ENCODE results near the gene GJA8. TPM values are rescaled to one million over a fixed set of nuclear protein-coding genes. Genes with fewer than 3 reads are reported as not detected.
A peak's percentile ranks its signal among the peaks of the same experiment; 100 is the strongest.
"Not testable (repeated sequence)": the region's sequence is repeated elsewhere in the genome, so short reads cannot be mapped to it uniquely, and the experiment has no call there.

The GJA8 gene
- total RNA-seq, result not detected

DNA sequence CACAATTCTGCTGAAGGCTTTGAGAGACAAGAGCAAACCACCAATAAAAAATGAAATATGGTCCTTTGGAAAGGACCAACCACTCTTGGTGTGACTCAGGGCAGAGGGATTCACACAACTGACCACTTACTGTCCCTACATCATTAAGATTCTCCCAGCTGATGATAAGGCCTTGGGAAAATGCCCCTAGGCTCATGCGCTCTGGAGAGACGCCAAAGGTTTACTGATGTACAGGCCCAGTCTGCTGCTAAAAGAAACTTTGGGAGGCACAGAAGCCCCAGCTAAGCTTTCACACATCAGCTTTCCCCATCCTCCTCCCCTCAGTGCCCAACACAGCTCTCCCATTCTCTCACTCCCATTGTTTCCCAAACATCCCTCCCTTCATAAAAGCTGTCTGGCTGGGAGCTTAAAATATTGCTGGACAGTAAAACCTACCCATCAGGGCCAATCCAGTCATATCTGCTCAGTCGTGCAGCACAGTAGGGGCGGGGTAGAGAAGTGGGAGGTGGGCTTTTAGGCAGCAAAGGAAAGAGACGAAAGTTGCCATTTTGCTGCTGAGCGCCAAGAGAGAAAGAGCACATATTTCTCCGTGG lies at the start of gene GJA8:
Gene GJA8, plus strand, starts transcription at position 543 of the 593 bp plus-strand sequence. CDS start 5,161 bp downstream, outside the sequence.
- Mint-ChIP-seq H3K9me3 (no peaks in the 10 kb centered on the region), H3K27me3 (peaks cover 3% of the 10 kb centered on the region), H3K4me3 (no peak within 1 kb of the TSS), H3K27ac (no peak within 1 kb of the TSS), H3K4me1 (no peaks in the 10 kb centered on the region), H3K36me3 (ENCODE audit: low read depth) (no peaks in the 10 kb centered on the region)
- no peak for ATAC-seq (replicated peaks)

- H3K27ac Mint-ChIP-seq, result no peak overlapping the region
- ATAC-seq (replicated peaks), result no peak
- no peaks in the 10 kb centered on the region for H3K9me3 Mint-ChIP-seq
- no peaks in the 10 kb centered on the region for H3K4me1 Mint-ChIP-seq
- no peak overlapping the region for H3K4me3 Mint-ChIP-seq
- peaks cover 20% of the 10 kb centered on the region for H3K27me3 Mint-ChIP-seq
- H3K36me3 Mint-ChIP-seq (ENCODE audit: low read depth), result no peaks in the 10 kb centered on the region
These were observed 49.2 kb upstream of the GJA8 start for GRCh38 chr1:147853391-147853790.

- not testable (repeated sequence) for H3K4me1 Mint-ChIP-seq; H3K27ac Mint-ChIP-seq; H3K9me3 Mint-ChIP-seq; H3K36me3 Mint-ChIP-seq (ENCODE audit: low read depth); H3K4me3 Mint-ChIP-seq; ATAC-seq (replicated peaks)
- peaks cover 20% of the 10 kb centered on the region for H3K27me3 Mint-ChIP-seq
These were observed 47.6 kb upstream of the GJA8 start for GRCh38 chr1:147854989-147855388.

DNA sequence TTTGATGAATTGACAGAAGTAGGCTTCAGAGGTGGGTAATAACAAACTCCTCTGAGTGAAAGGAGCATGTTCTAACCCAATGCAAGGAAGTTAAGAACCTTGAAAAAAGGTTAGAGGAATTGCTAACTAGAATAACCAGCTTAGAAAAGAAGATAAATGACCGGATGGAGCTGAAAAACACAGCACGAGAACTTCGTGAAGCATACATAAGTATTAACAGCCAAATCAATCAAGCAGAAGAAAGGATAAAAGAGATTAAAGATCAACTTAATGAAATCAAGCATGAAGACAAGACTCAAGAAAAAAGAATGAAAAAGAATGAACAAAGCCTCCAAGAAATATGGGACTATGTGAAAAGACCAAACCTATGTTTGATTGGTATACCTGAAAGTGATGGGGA lies 46.6 kb upstream of the GJA8 start:
- not testable (repeated sequence) for H3K4me3 Mint-ChIP-seq; H3K9me3 Mint-ChIP-seq; H3K27ac Mint-ChIP-seq; H3K4me1 Mint-ChIP-seq; ATAC-seq (replicated peaks); H3K36me3 Mint-ChIP-seq (ENCODE audit: low read depth)
- H3K27me3 Mint-ChIP-seq, result peaks cover 16% of the 10 kb centered on the region

DNA sequence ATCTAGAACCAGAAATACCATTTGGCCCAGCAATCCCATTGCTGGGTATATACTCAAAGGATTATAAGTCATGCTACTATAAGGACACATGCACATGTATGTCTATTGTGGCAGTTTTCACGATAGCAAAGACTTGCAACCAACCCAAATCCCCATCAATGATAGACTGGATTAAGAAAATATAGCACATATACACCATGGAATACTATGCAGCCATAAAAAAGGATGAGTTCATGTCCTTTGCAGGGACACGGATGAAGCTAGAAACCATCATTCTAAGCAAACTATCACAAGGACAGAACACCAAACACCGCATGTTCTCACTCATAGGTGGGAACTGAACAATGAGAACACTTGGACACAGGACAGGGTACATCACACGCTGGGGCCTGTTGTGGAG lies 35.4 kb upstream of the GJA8 start:
- not testable (repeated sequence) for H3K9me3 Mint-ChIP-seq; H3K27ac Mint-ChIP-seq; H3K27me3 Mint-ChIP-seq; H3K4me1 Mint-ChIP-seq; H3K36me3 Mint-ChIP-seq (ENCODE audit: low read depth); ATAC-seq (replicated peaks); H3K4me3 Mint-ChIP-seq

DNA sequence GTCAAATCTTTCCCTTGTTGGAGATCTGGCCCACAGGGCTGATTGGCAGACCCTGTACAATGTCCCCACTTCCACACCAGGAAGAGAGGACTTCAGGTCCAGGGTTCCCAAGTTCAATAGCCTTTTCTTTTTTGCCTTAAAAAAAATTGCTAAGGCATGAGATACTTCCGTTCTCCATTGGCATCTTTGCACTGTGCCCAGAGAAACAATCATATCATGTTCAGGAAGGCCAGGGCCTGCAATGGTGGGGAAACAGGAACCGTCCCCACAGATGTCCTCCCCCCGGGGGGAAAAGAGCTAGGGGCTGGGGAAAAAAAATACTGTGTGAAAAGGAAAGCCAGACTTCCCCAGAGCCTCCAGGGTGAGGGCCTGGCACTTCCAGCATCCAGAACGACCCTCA lies 24.6 kb upstream of the GJA8 start:
- no peak overlapping the region for H3K27ac Mint-ChIP-seq
- H3K36me3 Mint-ChIP-seq (ENCODE audit: low read depth), result no peaks in the 10 kb centered on the region
- H3K4me1 Mint-ChIP-seq, result no peaks in the 10 kb centered on the region
- no peaks in the 10 kb centered on the region for H3K9me3 Mint-ChIP-seq
- H3K4me3 Mint-ChIP-seq, result no peak overlapping the region
- H3K27me3 Mint-ChIP-seq, result peaks cover 13% of the 10 kb centered on the region
- no peak for ATAC-seq (replicated peaks)

- no peaks in the 10 kb centered on the region for H3K9me3 Mint-ChIP-seq
These were observed 22.7 kb upstream of the GJA8 start for GRCh38 chr1:147879911-147880310.

DNA sequence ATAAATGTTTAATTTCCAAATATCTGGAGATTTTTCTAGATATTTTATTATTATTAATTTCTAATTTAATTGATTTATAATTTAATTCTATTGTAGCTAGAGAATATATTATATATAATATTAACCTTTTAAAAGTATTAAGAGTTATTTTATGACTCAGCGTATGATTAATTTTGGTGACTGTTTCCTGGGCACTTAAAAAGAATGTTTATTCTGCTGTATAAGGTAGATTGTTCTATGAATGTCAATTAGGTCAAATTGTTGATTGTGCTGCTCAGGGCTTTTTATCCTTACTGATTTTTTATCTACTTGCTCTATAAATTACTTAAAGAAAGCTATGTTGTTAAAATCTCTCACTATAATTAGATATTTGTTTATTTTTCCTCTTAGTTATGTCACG lies 20.1 kb upstream of the GJA8 start:
- no peaks in the 10 kb centered on the region for H3K36me3 Mint-ChIP-seq (ENCODE audit: low read depth)
- no peak overlapping the region for H3K27ac Mint-ChIP-seq
- no peak for ATAC-seq (replicated peaks)
- no peaks in the 10 kb centered on the region for H3K9me3 Mint-ChIP-seq
- no peaks in the 10 kb centered on the region for H3K4me1 Mint-ChIP-seq
- no peak overlapping the region for H3K4me3 Mint-ChIP-seq
- H3K27me3 Mint-ChIP-seq, result peaks cover 9% of the 10 kb centered on the region

More at GRCh38 chr1:147879911-147880310, 22.7 kb upstream of the GJA8 start:
- no peak overlapping the region for H3K27ac Mint-ChIP-seq
- H3K4me1 Mint-ChIP-seq, result no peaks in the 10 kb centered on the region
- H3K27me3 Mint-ChIP-seq, result peaks cover 13% of the 10 kb centered on the region
- H3K4me3 Mint-ChIP-seq, result no peak overlapping the region
- H3K36me3 Mint-ChIP-seq (ENCODE audit: low read depth), result no peaks in the 10 kb centered on the region
- ATAC-seq (replicated peaks), result no peak

GRCh38 chr1:147890177-147890790 lies 12.3 kb upstream of the GJA8 start:
- peaks cover 3% of the 10 kb centered on the region for H3K27me3 Mint-ChIP-seq
- H3K36me3 Mint-ChIP-seq (ENCODE audit: low read depth), result no peaks in the 10 kb centered on the region
- H3K9me3 Mint-ChIP-seq, result no peaks in the 10 kb centered on the region
- H3K4me1 Mint-ChIP-seq, result no peaks in the 10 kb centered on the region
- H3K27ac Mint-ChIP-seq, result no peak overlapping the region
- ATAC-seq (replicated peaks), result peak; percentile 92
- H3K4me3 Mint-ChIP-seq, result no peak overlapping the region

DNA sequence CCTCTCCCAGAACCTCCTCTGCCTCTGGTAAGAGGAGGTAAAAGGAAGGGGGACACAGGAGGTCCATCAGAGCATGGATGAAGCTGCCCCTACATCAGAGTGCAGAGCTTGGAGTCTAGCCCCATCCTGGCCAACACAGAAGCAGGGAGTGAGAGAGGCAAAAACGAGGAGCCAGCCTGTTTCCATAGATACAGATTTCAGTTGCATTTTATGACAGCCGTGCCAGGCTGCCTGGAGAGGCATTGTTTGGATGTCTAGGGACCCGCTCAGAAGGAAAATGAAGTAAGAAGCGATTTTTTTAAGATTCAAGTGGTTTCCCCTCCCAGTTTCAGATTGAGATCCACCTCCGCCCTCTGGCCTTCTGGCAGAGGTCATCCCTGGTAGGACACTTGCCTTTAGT lies 11.5 kb upstream of the GJA8 start:
- no peaks in the 10 kb centered on the region for H3K36me3 Mint-ChIP-seq (ENCODE audit: low read depth)
- no peak overlapping the region for H3K4me3 Mint-ChIP-seq
- H3K27me3 Mint-ChIP-seq, result peaks cover 3% of the 10 kb centered on the region
- H3K27ac Mint-ChIP-seq, result no peak overlapping the region
- no peaks in the 10 kb centered on the region for H3K4me1 Mint-ChIP-seq
- ATAC-seq (replicated peaks), result no peak
- no peaks in the 10 kb centered on the region for H3K9me3 Mint-ChIP-seq

DNA sequence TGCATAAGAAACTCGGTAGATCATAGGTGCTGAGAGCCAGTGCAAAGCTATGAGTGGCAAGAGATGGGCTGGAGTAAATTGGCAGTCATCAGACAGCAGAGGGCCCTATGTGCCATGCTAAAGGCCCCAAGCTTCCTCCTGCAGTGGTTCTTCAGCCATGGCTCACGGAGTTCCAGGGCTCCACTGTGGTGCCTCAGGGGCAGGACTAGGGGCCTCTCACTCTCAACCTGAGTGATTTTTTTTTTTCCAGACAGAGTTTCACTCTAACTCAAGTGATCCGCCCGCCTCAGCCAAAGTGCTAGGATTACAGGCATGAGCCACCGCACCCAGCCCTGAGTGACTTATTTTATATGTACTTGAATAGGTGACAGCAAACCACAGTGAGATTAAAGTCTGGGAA lies 10.4 kb upstream of the GJA8 start:
- Mint-ChIP-seq H3K9me3 (no peaks in the 10 kb centered on the region), H3K27me3 (peaks cover 3% of the 10 kb centered on the region), H3K36me3 (ENCODE audit: low read depth) (no peaks in the 10 kb centered on the region), H3K4me3 (no peak overlapping the region), H3K27ac (no peak overlapping the region), H3K4me1 (no peaks in the 10 kb centered on the region)
- no peak for ATAC-seq (replicated peaks)

- Mint-ChIP-seq H3K4me3 (no peak overlapping the region), H3K27ac (no peak overlapping the region), H3K36me3 (ENCODE audit: low read depth) (no peaks in the 10 kb centered on the region), H3K27me3 (peaks cover 3% of the 10 kb centered on the region), H3K9me3 (no peaks in the 10 kb centered on the region), H3K4me1 (no peaks in the 10 kb centered on the region)
- ATAC-seq (replicated peaks), result no peak
These were observed 9.8 kb upstream of the GJA8 start for GRCh38 chr1:147892731-147893214.

- H3K27me3 Mint-ChIP-seq, result peaks cover 6% of the 10 kb centered on the region
- no peak overlapping the region for H3K27ac Mint-ChIP-seq
- no peak overlapping the region for H3K4me3 Mint-ChIP-seq
- no peak for ATAC-seq (replicated peaks)
- no peaks in the 10 kb centered on the region for H3K36me3 Mint-ChIP-seq (ENCODE audit: low read depth)
- no peaks in the 10 kb centered on the region for H3K9me3 Mint-ChIP-seq
- no peaks in the 10 kb centered on the region for H3K4me1 Mint-ChIP-seq
These were observed 7.5 kb upstream of the GJA8 start for GRCh38 chr1:147895123-147895522.

- Mint-ChIP-seq H3K27me3 (peaks cover 6% of the 10 kb centered on the region), H3K27ac (no peak overlapping the region), H3K4me1 (no peaks in the 10 kb centered on the region), H3K4me3 (no peak overlapping the region), H3K9me3 (no peaks in the 10 kb centered on the region), H3K36me3 (ENCODE audit: low read depth) (no peaks in the 10 kb centered on the region)
- ATAC-seq (replicated peaks), result no peak
These were observed 5.4 kb upstream of the GJA8 start for GRCh38 chr1:147897029-147897752.

DNA sequence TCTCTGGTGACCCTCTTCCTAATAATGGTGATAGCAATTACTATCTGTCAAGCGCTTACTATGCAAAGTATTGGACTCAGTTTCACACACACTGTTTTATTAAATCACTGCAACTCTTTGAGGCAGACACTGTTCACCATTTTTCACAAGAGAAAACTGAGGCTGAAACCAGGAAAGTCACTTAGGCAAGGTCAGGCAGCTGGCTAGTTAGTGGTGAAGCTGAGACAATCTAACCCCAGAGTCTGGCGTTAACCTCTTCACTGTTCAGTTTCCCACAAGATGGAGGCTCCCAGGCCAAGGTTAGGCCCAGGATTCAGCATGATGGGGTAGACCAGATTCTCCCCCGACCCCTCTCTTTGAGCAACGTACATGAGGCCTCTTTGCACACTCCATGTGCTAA lies 4.8 kb upstream of the GJA8 start:
- Mint-ChIP-seq H3K36me3 (ENCODE audit: low read depth) (no peaks in the 10 kb centered on the region), H3K9me3 (no peaks in the 10 kb centered on the region), H3K4me3 (no peak overlapping the region), H3K4me1 (no peaks in the 10 kb centered on the region), H3K27me3 (peaks cover 6% of the 10 kb centered on the region), H3K27ac (no peak overlapping the region)
- ATAC-seq (replicated peaks), result no peak
